H9 (cell line): ENCODE results near the gene CHST2. TPM values are rescaled to one million over a fixed set of nuclear protein-coding genes. Genes with fewer than 3 reads are reported as not detected.

Experiments used
- DNase-seq: peaks from one replicate; pipeline ENCODE4 v3.0.0-alpha.2; 2017
- H2AFZ ChIP-seq: one replicate; pipeline ENCODE4 v1.6.1; 2013; ENCODE audit warnings: mild to moderate bottlenecking, low read length, control low read depth, moderate library complexity
- H2AK5ac ChIP-seq: 2 replicates; pipeline ENCODE4 v1.6.1; 2013; ENCODE audit warnings: low read length, control low read depth, mixed read lengths; ENCODE audit not compliant: insufficient read length
- H2BK120ac ChIP-seq: one replicate; pipeline ENCODE4 v1.6.1; 2013; ENCODE audit warnings: low read depth, mild to moderate bottlenecking, low read length, control low read depth, inconsistent platforms; ENCODE audit not compliant: poor library complexity, severe bottlenecking
- H2BK12ac ChIP-seq: 2 replicates; pipeline ENCODE4 v1.6.1; 2013; ENCODE audit warnings: low read length, control low read depth, mixed read lengths, low read depth; ENCODE audit not compliant: insufficient read length
- H2BK15ac ChIP-seq: 2 replicates; pipeline ENCODE4 v1.6.1; 2013; ENCODE audit warnings: low read depth, low read length, control low read depth
- H2BK20ac ChIP-seq: one replicate; pipeline ENCODE4 v1.6.1; 2013; ENCODE audit warnings: low read depth, mild to moderate bottlenecking, low read length, control low read depth, inconsistent platforms; ENCODE audit not compliant: poor library complexity, severe bottlenecking
- H2BK5ac ChIP-seq: 2 replicates; pipeline ENCODE4 v1.6.1; 2013; ENCODE audit warnings: low read length, control low read depth, mixed read lengths; ENCODE audit not compliant: insufficient read length
- H3K14ac ChIP-seq: 2 replicates; pipeline ENCODE4 v1.6.1; 2013; ENCODE audit warnings: low read length, control low read depth; ENCODE audit not compliant: insufficient read depth
- H3K18ac ChIP-seq: 2 replicates; pipeline ENCODE4 v1.6.1; 2013; ENCODE audit warnings: low read depth, mild to moderate bottlenecking, mixed read lengths, low read length, control low read depth; ENCODE audit not compliant: insufficient read length
- H3K23ac ChIP-seq: 2 replicates; pipeline ENCODE4 v1.6.1; 2013; ENCODE audit warnings: low read length, control low read depth, mixed read lengths, low read depth; ENCODE audit not compliant: insufficient read length
- H3K23me2 ChIP-seq: 2 replicates; pipeline ENCODE4 v1.6.1; 2013; ENCODE audit warnings: low read depth, mild to moderate bottlenecking, mixed read lengths, low read length, control low read depth; ENCODE audit not compliant: insufficient read length, poor library complexity, severe bottlenecking
- H3K27ac ChIP-seq: 2 replicates; pipeline ENCODE4 v1.5.1; 2013; ENCODE audit warnings: low read length, control low read depth, mixed read lengths, low read depth; ENCODE audit not compliant: insufficient read length
- H3K27me3 ChIP-seq: 2 replicates; pipeline ENCODE4 v1.6.1; 2013; ENCODE audit warnings: low read length, control low read depth, inconsistent platforms; ENCODE audit not compliant: insufficient read depth
- H3K4ac ChIP-seq: 2 replicates; pipeline ENCODE4 v1.6.1; 2013; ENCODE audit warnings: low read depth, mild to moderate bottlenecking, control low read depth, inconsistent platforms, low read length, moderate library complexity
- H3K4me1 ChIP-seq: 2 replicates; pipeline ENCODE4 v1.6.1; 2013; ENCODE audit warnings: low read length, control low read depth, inconsistent platforms; ENCODE audit not compliant: insufficient read depth
- H3K4me2 ChIP-seq: 2 replicates; pipeline ENCODE4 v1.6.1; 2013; ENCODE audit warnings: low read length, control low read depth, mixed read lengths; ENCODE audit not compliant: insufficient read length, insufficient read depth
- H3K56ac ChIP-seq: 2 replicates; pipeline ENCODE4 v1.6.1; 2013; ENCODE audit warnings: low read depth, mild to moderate bottlenecking, mixed read lengths, low read length, control low read depth; ENCODE audit not compliant: insufficient read length
- H3K79me1 ChIP-seq: 2 replicates; pipeline ENCODE4 v1.6.1; 2013; ENCODE audit warnings: low read depth, mild to moderate bottlenecking, moderate library complexity, low read length, control low read depth, inconsistent platforms; ENCODE audit not compliant: insufficient read depth, poor library complexity, severe bottlenecking
- H3K79me2 ChIP-seq: 2 replicates; pipeline ENCODE4 v1.6.1; 2013; ENCODE audit warnings: low read length, control low read depth, inconsistent platforms; ENCODE audit not compliant: insufficient read depth
- H3K9ac ChIP-seq: 2 replicates; pipeline ENCODE4 v1.6.1; 2013; ENCODE audit warnings: low read length, control low read depth, mixed read lengths; ENCODE audit not compliant: insufficient read length; ENCODE audit errors: extremely low read depth
- H3K9me3 ChIP-seq: one replicate; pipeline ENCODE4 v1.6.1; 2013; ENCODE audit warnings: low read depth, low read length, inconsistent platforms; ENCODE audit not compliant: control insufficient read depth
- H3T11ph ChIP-seq: one replicate; pipeline ENCODE4 v1.6.1; 2013; ENCODE audit warnings: mild to moderate bottlenecking, low read length, control low read depth, inconsistent platforms
- H4K20me1 ChIP-seq: one replicate; pipeline ENCODE4 v1.6.1; 2013; ENCODE audit not compliant: control insufficient read depth, insufficient read length, insufficient read depth
- H4K5ac ChIP-seq: 2 replicates; pipeline ENCODE4 v1.6.1; 2013; ENCODE audit warnings: low read depth, mild to moderate bottlenecking, mixed read lengths, low read length, control low read depth; ENCODE audit not compliant: insufficient read length
- H4K8ac ChIP-seq: replicated peaks from 2 replicates; pipeline ENCODE4 v1.6.1; 2013; ENCODE audit warnings: low read length, control low read depth, mixed read lengths, low read depth; ENCODE audit not compliant: insufficient read length
- H4K91ac ChIP-seq: 2 replicates; pipeline ENCODE4 v1.6.1; 2013; ENCODE audit warnings: low read depth, mild to moderate bottlenecking, moderate library complexity, mixed read lengths, low read length, control low read depth; ENCODE audit not compliant: insufficient read length
- H3K27ac Mint-ChIP-seq, 3 experiments: 2 replicates in 2 of 3; 3 replicates in 1 of 3; pipeline ENCODE4 v1.8.0; 2020 to 2021; ENCODE audit warnings: mixed read lengths in 3 of 3, mild to moderate bottlenecking in 1 of 3, moderate library complexity in 1 of 3
- H3K27me3 Mint-ChIP-seq: 2 replicates; pipeline ENCODE4 v1.8.0; 2021; ENCODE audit warnings: low read depth, mild to moderate bottlenecking, moderate library complexity, mixed read lengths
- H3K36me3 Mint-ChIP-seq, 3 experiments: 2 replicates in 2 of 3; 3 replicates in 1 of 3; pipeline ENCODE4 v1.8.0; 2020 to 2021; ENCODE audit warnings: low read depth in 3 of 3, mixed read lengths in 3 of 3; ENCODE audit not compliant: insufficient read depth in 1 of 3
- H3K4me1 Mint-ChIP-seq, 2 experiments: 2 replicates each; pipeline ENCODE4 v1.8.0; 2020; ENCODE audit warnings: mixed read lengths in 2 of 2
- H3K4me3 Mint-ChIP-seq, 2 experiments: 2 replicates in 1 of 2; 3 replicates in 1 of 2; pipeline ENCODE4 v1.8.0; 2020 to 2021; ENCODE audit warnings: mild to moderate bottlenecking in 2 of 2, mixed read lengths in 2 of 2, moderate library complexity in 1 of 2
- H3K9me3 Mint-ChIP-seq, 2 experiments: 2 replicates in 1 of 2; 3 replicates in 1 of 2; pipeline ENCODE4 v1.8.0; 2020; ENCODE audit warnings: mild to moderate bottlenecking in 2 of 2, mixed read lengths in 2 of 2, moderate library complexity in 1 of 2
- WGBS: extraction: QIAGEN DNeasy Blood & Tissue Kit; methylation state at CpG from one replicate; pipeline ENCODE4 v1.1.7; 2013; ENCODE audit warnings: missing lambda C conversion rate, low lambda C conversion rate, mixed read lengths; ENCODE audit not compliant: insufficient read length; ENCODE audit errors: extremely low coverage; 5-methylcytosine and 5-hydroxymethylcytosine counted together
- total RNA-seq: library from RNA; stranded (reverse); gene quantifications from 2 replicates; pipeline ENCODE4 v1.2.1, GENCODE V29; 2021
- TF ChIP-seq, protein P1 (sequence below): fragments of 200-600 bp; sonication (generic); conservative IDR thresholded peaks from 3 replicates; pipeline ENCODE4 v1.8.0; 2021; ENCODE audit warnings: antibody characterized with exemption, mild to moderate bottlenecking

CHST2 gene
- total RNA-seq, 1 experiment from 2014 or later: 5.8 TPM

DNA sequence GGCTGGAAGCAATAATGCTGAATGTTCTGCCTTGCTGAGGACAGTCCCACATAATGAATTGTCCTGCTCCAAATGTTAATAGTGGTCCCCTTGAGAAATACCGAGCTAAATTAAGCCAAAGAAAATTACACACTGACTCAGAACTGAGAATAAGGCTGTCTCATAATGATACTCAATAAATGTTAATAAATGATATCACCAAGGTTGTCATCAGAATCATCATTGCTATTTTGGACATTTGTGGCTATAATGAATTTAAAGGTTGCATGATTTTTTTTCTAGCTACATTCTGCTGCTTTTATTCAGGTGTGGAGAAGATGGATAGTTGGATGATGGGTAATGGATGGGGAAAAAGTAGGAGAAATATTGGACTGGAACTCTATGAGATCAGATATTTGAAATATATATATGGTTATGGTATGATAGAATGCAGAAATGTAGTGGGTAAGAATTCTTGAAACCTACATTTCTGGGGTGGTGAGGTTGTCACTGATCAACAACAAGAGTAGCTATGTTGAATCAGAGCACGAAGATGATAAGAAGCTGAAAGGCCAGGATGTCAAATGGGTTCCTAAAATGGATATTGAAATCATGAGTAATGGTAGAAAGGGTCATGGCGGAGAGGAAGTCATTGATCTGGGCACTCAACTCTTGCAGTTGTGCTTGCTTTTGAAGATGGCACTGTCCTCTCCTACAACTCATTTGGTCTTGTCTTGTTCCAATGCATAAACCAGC, 12.8 kb downstream of the CHST2 start:
- TF ChIP-seq, protein P1, sequence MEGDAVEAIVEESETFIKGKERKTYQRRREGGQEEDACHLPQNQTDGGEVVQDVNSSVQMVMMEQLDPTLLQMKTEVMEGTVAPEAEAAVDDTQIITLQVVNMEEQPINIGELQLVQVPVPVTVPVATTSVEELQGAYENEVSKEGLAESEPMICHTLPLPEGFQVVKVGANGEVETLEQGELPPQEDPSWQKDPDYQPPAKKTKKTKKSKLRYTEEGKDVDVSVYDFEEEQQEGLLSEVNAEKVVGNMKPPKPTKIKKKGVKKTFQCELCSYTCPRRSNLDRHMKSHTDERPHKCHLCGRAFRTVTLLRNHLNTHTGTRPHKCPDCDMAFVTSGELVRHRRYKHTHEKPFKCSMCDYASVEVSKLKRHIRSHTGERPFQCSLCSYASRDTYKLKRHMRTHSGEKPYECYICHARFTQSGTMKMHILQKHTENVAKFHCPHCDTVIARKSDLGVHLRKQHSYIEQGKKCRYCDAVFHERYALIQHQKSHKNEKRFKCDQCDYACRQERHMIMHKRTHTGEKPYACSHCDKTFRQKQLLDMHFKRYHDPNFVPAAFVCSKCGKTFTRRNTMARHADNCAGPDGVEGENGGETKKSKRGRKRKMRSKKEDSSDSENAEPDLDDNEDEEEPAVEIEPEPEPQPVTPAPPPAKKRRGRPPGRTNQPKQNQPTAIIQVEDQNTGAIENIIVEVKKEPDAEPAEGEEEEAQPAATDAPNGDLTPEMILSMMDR: no peak

More for the DNA sequence above, 12.8 kb downstream of the CHST2 start:
- H3K4ac ChIP-seq: no peak overlapping the region
- H3K79me2 ChIP-seq: no peaks in the 10 kb centered on the region
- no peak overlapping the region for H4K5ac ChIP-seq
- WGBS: no CpG with 5 or more reads among the region's 3 CpGs
- no peaks in the 10 kb centered on the region for H3K23me2 ChIP-seq
- H3K27ac Mint-ChIP-seq: no peak overlapping the region
- no peaks in the 10 kb centered on the region for H3K27me3 ChIP-seq
- H2AK5ac ChIP-seq: no peak overlapping the region
- H2BK120ac ChIP-seq: no peak overlapping the region
- H2BK5ac ChIP-seq: no peak overlapping the region
- no peak overlapping the region for H2BK15ac ChIP-seq
- H3K4me1 ChIP-seq: peaks cover 7% of the 10 kb centered on the region; the same call in 1 of the 2 replicates
- no peak overlapping the region for H3K23ac ChIP-seq
- no peak for DNase-seq
- H3K9me3 ChIP-seq: no peaks in the 10 kb centered on the region
- H2BK12ac ChIP-seq: no peak overlapping the region
- peaks cover 12 to 17% of the 10 kb centered on the region in 2 experiments for H3K4me1 Mint-ChIP-seq
- H3K36me3 Mint-ChIP-seq: no peaks in the 10 kb centered on the region
- H4K8ac ChIP-seq: no peak overlapping the region
- no peak overlapping the region for H3K27ac ChIP-seq
- no peaks in the 10 kb centered on the region for H3K79me1 ChIP-seq
- H4K91ac ChIP-seq: no peak overlapping the region
- H3T11ph ChIP-seq: no peak overlapping the region
- no peak overlapping the region for H3K14ac ChIP-seq
- no peak overlapping the region for H3K56ac ChIP-seq
- no peak overlapping the region for H3K18ac ChIP-seq
- no peak overlapping the region for H2AFZ ChIP-seq
- H3K9ac ChIP-seq: no peak overlapping the region
- no peaks in the 10 kb centered on the region for H3K9me3 Mint-ChIP-seq
- no peak overlapping the region for H3K4me3 Mint-ChIP-seq
- no peaks in the 10 kb centered on the region for H4K20me1 ChIP-seq
- no peaks in the 10 kb centered on the region for H3K27me3 Mint-ChIP-seq
- no peak overlapping the region for H3K4me2 ChIP-seq
- no peak overlapping the region for H2BK20ac ChIP-seq
